NCI-H1694 treated with DMSO at 0.1 percent for 48 hours (cell line): Measurements from ENCODE around the gene TMX2.
"Not testable (repeated sequence)": the region's sequence is repeated elsewhere in the genome, so short reads cannot be mapped to it uniquely, and the experiment has no call there.

ENCODE experiments used
- DNase-seq: peaks from one replicate; lab custom pipeline; 2025; lab: John Stamatoyannopoulos, UW

Gene TMX2

DNA sequence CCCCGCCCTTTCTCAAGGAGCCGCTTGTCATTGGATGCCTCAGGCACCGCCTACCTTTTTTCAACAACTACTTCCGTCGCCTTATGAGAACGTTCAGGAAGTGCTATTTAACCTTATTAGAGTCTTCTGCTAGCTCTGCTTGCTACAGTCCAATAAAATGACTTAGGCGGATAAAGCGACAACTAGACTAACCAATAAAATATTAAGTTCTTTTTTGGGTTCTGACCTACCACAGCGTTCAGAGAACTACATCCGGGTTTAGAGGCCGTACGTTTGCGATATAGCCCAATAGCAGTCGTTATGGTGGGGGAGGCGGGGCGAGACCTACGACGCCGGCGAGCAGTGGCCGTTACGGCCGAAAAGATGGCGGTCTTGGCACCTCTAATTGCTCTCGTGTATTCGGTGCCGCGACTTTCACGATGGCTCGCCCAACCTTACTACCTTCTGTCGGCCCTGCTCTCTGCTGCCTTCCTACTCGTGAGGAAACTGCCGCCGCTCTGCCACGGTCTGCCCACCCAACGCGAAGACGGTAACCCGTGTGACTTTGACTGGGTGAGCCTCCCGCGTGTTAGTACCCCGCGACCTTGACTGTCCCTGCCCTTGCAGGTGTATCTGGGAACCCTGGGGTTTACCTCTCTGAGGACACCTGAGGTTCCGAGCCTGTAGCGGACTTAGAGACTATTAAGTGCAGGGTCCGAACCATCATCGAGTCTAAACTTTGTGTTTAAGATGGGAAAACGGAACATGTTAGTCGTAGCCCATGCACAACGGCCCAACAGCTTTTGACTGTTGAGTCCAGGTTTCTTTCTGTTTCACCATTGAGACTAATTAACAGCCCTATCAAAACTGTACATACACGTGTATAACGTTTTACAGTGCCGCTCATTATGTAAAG, at the start of gene TMX2:
TSS of gene TMX2 (plus strand) at position 338 of the 895 bp plus-strand sequence. CDS start at position 364, 26 bp downstream.
- DNase-seq, result peak; percentile 99

GRCh38 chr11:57662893-57663292, 49.5 kb upstream of the TMX2 start:
- DNase-seq, result no peak

DNA sequence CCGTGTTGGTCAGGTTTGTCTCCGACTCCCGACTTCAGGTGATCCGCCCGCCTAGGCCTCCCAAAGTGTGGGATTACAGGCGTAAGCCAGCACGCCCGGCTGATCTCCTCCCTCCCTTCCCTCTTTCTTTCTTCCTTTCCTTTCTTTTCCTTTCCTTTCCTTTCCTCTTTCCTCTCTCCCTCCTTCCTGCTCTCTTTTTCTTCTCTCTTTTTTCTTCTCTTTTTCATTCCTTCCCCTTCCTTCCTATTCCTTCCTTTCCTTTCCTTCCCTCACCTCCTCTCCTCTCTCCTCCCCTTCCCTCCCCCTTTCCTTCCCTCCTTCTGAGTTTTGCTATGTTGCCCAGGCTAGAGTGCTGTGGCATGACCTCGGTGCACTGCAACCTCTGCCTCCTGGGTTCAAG, 48.4 kb upstream of the TMX2 start:
- DNase-seq, result no peak

DNA sequence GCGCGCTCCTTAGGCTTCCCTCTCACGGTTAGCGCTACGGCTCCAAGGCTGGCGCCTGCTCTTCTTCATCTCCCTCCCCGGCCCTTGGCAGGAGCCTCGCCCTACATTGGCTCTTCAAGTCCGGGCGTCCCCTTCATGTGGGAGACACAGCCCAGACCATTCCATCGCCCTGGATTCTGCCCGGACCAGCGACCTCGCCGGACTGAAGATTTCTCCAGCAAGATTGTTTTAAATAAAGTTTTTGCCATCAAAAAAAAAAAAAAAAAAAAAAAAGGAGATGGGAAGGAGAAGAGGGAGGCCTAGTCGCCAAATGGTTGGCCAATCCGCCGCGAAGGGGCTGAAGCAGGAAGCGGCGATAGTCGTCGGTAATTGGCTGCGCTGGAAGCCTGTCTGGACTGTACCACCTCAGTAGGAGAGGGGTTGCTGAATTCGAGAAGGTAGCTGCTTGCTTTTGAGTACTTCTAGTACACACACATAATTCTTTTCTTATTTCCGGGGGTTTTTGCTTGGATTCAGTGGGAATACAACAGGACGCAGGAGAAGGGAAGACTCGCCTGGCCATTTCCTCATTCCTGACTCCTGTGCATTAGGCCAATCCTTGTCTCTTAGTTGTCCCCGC, 45.2 kb upstream of the TMX2 start:
- peak; percentile 99 for DNase-seq

DNA sequence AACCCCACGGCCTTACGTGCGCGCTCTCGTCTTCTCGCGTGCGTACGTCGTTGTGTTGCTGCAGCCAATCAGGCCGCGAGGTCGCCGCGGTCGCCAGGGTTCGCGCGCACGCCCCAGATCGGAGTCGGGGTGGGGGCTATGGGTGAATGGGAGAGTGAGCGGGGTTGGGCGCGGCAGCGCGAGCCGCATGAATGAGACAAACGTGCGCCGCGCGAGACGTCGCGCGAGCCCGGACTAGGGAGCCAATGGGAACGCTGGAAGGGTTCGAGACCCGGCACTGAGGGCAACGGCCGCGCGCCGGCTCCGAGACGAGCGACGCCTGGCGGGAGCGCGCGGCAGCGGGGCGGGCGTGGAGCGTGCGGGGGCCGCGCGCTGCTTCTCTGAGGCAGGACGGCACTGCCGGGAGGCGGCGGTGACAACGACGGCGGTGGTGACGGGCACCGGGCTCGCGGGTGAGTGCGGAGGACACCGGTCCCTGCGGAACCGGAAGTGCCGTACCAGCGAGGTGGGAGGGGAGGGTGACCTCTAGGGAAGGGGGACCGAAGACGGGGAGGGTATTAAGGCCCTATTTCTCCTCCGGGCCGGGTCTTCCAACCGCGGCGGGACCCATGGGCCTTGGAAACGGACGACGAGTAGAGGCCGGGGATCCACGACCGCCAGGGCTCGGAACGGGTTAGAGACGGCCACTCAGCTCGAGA, 44.5 kb upstream of the TMX2 start, which contains the start of gene ZDHHC5:
TSS of gene ZDHHC5 (plus strand) at position 379 of the 698 bp plus-strand sequence. CDS start 4,977 bp downstream, outside the sequence.
- peak; percentile 99 for DNase-seq

DNA sequence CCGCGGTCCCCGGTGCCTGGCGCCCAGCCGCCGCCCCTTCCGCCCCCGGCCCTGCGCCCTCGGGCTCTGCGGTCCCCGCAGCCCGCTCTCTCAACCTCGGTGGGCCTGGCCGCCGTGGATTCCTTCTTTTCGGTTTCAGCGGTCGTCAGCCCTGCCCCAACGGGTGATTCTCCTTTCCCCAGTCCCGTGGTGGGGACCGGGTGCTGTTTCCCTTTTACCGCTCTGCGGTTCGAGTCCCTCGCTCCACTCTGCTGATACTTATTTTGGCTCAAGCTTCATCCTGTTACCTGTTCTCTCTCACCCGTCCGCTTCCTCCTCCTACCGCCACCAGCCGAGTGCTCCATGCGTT, 44.0 kb upstream of the TMX2 start:
- no peak for DNase-seq

DNA sequence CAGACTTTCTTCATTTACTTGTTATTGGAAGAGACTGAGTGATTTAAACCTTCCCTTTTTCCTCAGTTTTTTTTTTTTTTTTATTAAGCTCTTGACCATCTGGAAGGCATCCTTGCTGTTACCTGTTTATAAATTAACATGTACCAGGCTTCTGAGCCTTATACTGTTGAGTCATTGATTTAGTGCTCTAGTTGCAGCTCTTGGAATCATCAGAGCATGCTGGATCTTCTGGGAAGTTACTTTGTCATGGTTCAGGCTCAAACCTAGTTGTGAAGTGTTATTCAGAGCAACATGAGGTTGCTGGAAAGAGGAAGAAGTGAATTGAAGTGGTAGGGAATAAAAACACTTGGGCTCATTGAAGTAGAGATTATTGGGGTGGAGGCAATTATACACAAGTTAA, 38.1 kb upstream of the TMX2 start:
- no peak for DNase-seq

DNA sequence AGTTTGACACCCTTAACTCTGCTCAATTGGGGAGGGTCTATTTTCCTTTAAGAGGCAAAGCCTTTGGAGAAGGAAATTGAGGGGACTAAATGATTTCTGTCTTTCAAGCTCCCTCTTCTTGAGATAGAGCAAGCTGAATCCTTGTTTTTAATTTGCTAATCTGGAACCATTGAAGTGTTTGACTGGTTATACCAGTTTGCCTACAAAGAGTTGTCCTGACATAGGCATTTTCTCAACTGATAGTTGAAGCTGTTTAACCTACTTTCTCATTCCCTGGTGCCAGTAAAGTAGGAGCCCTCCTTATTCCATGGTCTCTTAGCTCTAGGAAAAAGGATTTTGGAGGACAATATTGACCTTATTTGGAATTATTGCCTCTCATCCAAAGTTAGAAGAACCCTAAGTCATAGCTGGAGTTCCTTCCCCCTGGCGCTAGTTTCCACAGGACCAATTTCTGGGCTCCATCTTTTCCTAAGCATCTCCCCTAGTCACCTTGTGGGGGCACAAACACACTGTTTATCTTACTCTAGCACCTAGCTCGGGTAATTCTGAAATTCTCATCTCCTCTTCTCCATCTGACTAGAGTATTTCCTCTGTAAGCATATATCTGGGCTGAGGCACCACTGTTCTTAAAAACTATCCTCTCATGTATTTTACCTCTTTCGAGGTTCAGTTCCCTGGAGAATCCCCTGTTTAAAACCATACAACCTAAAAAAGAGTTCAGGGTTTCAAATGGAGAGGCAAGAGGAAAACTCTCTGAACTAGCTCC, 37.0 kb upstream of the TMX2 start:
- no peak for DNase-seq

DNA sequence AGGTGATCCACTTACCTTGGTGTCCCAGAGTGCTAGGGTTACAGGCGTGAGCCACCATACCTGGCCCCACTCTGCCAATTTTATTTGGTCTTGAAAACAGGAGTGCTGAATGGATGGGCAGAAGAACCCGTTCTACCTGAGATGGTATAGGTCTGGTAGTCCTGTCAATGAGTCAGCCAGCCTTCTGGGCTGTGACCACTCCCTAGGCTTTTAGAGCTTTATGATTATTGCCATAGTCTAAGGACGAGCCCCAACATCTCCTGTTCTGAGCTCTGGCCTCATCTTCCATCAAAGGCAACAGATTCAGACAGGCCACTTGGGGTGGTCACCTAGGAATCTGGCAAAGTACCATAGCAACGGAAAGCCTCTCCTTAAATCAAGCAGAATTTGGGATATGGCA, 33.0 kb upstream of the TMX2 start:
- no peak for DNase-seq

- DNase-seq, result no peak
Measured at GRCh38 chr11:57680552-57680874, 31.9 kb upstream of the TMX2 start.

DNA sequence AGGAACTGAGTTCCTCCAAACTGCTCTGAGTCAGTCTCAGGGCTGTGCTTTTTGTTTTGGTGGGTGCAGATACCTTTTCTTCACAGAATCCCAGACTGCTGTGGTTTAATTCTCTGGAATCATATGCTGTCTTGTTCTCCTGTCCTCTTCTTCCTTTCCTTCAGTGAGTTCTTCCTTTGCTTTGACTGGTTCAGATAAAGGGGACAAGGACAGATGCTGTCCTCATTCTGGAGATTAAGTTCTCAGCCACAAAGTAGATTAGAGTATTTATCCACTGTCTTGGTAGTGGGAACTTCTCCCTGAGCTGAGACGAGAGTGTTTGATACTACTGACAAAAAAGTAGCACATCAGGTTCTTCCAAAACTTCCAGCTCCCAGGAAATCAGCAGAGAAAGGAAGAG, 31.2 kb upstream of the TMX2 start:
- DNase-seq, result no peak

DNA sequence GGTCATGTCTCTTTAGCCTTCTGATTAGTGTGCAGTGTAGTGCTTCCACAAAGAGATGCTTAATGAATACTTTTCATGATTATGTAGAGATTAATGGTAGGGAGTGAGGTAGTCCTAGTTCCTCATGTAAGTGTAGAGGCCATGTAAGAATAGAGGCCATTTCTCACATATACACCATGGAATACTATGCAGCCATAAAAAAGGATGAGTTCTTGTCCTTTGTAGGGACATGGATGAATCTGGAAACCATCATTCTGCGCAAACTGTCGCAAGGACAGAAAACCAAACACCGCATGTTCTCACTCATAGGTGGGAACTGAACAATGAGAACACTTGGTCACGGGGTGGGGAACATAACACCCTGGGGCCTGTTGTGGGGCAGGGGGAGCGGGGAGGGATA, 21.9 kb upstream of the TMX2 start:
- DNase-seq, result not testable (repeated sequence)

DNA sequence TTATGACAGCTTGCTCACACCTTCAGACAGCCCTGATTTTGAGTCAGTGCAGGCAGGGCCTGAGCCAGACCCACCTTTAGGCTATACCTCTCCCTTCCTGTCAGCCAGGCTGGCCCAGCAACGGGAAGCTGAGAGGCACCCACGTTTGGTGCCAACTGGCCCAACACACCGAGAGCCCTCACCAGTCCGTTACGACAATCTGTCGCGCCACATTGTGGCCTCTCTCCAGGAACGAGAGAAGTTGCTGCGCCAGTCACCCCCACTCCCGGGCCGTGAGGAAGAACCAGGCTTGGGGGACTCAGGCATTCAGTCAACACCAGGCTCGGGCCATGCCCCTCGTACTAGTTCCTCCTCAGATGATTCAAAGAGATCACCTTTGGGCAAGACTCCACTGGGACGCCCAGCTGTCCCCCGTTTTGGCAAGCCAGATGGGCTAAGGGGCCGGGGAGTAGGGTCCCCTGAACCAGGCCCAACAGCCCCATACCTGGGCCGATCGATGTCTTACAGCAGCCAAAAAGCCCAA, 13.5 kb upstream of the TMX2 start:
- no peak for DNase-seq

GRCh38 chr11:57699813-57700212, 12.6 kb upstream of the TMX2 start:
- no peak for DNase-seq

- DNase-seq, result no peak
Measured at GRCh38 chr11:57700425-57700824, 12.0 kb upstream of the TMX2 start.

DNA sequence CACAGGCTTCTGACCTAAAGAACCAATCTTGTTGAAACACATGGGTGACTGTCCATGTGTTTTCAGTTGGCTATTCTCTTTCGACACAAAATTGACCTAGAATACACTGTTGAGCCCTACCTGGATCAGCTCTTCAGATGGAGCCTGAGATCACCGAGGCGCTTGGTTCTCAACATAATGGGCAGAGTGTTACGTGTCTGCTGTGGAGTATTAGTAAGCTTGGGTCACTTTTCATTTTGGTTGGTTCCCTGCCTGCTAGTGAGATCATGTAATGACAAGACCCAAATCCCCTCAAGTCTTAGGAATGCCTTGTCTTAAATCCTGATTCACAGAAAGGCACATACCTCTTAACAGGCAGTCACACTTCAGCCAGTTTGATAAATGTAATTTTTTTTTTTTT, 9.1 kb upstream of the TMX2 start:
- no peak for DNase-seq

GRCh38 chr11:57704932-57705331, 7.5 kb upstream of the TMX2 start:
- no peak for DNase-seq

DNA sequence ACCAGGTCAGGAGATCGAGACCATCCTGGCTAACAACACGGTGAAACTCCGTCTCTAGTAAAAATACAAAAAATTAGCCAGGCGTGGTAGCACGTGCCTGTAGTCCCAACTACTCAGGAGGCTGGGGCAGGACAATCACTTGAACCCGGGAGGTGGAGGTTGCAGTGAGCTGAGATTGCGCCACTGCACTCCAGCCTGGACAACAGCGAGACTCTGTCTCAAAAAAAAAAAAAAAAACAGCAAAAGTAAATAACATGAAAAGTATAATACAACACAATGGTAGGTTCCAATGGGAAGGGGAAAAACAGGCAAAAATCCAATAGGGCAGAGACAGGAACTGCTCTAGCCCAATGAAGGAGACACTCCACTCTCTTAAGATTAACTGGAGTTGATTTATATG, 7.0 kb upstream of the TMX2 start:
- not testable (repeated sequence) for DNase-seq

DNA sequence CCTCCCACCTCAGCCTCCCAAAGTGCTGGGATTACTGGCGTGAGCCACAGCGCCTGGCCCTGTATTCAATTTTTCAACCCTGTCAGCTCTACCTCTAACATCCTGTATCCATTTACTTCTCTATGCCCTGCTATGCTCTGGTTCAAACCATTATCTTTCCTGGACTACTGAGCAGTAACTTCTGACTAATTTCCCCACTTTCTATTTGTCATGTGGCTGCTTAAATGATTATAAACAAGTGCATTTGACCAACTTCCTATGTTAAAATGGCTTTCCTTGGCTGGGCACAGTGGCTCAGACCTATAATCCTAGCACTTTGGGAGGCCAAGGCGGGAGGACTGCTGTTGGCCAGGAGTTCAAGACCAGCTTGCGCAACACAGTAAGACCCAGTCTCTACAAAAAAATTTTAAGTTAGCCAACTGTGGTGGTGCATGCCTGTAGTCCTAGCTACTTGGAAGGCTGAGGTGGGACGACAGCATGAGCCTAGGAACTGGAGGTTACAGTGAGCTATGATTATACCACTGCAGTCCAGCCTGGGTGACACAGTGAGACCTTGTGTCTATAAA, 2.5 kb upstream of the TMX2 start:
- no peak for DNase-seq

DNA sequence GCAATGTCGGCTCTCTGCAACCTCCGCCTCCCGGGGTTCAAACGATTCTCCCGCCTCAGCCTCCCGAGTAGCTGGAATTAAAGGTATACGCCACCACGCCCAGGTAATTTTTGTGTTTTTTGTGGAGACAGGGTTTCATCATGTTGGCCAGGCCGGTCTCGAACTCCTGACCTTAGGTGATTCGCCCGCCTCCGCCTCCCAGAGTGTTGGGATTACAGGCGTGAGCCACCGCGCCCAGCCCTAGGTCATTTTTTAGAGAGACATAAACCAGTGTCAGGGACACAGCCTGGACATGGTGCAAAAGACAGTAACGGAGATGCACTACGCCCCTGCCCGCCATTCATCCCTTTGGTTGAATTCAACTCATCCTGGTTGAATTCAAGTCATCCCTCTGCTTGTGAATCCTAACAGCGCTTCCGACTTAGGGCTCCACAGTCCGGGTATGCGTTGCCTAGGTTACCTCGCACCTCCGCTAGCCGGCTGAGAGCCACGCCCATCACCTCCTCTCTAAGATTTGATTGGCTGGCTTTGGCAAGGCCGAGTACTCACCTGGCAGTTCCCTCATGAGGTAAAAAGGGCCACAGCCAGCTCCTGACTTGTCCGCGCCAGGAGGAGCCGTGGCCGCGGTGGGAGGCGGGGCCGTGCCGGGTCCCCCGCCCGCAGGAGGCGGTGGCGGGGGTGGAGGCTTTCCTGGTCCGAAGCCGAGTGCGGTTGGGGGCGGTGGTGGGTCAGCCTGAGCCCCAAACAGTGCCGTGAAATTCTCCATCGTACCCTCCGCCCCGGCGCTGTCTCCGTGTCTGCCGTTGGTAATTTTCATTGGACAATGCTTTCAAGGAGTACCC, 758 bp upstream of the TMX2 start, which contains the start of gene MED19:
TSS of gene MED19 (minus strand) at position 802 of the 842 bp plus-strand sequence. CDS start at position 766, 36 bp downstream.
- peak; percentile 20 for DNase-seq

- no peak for DNase-seq
Measured at GRCh38 chr11:57713835-57714234, 1.4 kb downstream of the TMX2 start.
